K562 (cell line): Measurements from ENCODE around the gene ZNF43. TPM values are rescaled to one million over a fixed set of nuclear protein-coding genes. Genes with fewer than 3 reads are reported as not detected.

Experiments
- ATF3 ChIP-seq, 2 experiments: fragments of 450-650 bp in 1 of 2; sonication (generic) in 1 of 2; formaldehyde crosslinking in 1 of 2; IDR thresholded peaks in 1 of 2; conservative IDR thresholded peaks in 1 of 2; 2 replicates each; pipeline versions ENCODE4 v1.6.1 to v1.8.1; 2016 to 2023; ENCODE audit warnings: mild to moderate bottlenecking in 2 of 2, moderate library complexity in 2 of 2, inconsistent platforms in 1 of 2, missing genetic modification reagents in 1 of 2
- CREB1 ChIP-seq, 2 experiments: sonication (generic) in 1 of 2; formaldehyde crosslinking in 1 of 2; IDR thresholded peaks; 2 replicates each; pipeline versions ENCODE4 v1.6.1 to v1.8.0; 2012 to 2022; ENCODE audit warnings: inconsistent platforms in 1 of 2, mild to moderate bottlenecking in 1 of 2, missing genetic modification reagents in 1 of 2, moderate library complexity in 1 of 2
- CREM ChIP-seq: IDR thresholded peaks from 2 replicates; pipeline ENCODE4 v1.6.1; 2014; ENCODE audit warnings: antibody characterized with exemption, low read depth
- CSDE1 ChIP-seq, 2 experiments: fragments of 450-650 bp; IDR thresholded peaks; 2 replicates each; pipeline ENCODE4 v1.6.1; 2016; ENCODE audit warnings: mild to moderate bottlenecking in 1 of 2
- CTBP1 ChIP-seq: fragments of 450-650 bp; IDR thresholded peaks from 2 replicates; pipeline ENCODE4 v1.6.1; 2016; ENCODE audit warnings: borderline replicate concordance
- HDAC3 ChIP-seq: fragments of 450-650 bp; IDR thresholded peaks from 2 replicates; pipeline ENCODE4 v1.6.1; 2018; ENCODE audit warnings: borderline replicate concordance, mild to moderate bottlenecking, moderate library complexity; ENCODE audit not compliant: partially characterized antibody
- KAT8 ChIP-seq: fragments of 450-650 bp; IDR thresholded peaks from 2 replicates; pipeline ENCODE4 v1.6.1; 2016; ENCODE audit warnings: low read depth, mild to moderate bottlenecking
- KDM1A ChIP-seq, 2 experiments: fragments of 450-650 bp; IDR thresholded peaks; 2 replicates each; pipeline ENCODE4 v1.6.1; 2016; ENCODE audit warnings: mild to moderate bottlenecking in 2 of 2
- MAFF ChIP-seq: IDR thresholded peaks from 2 replicates; pipeline ENCODE4 v1.6.1; 2012; ENCODE audit warnings: low read length, improper control_type of control experiment
- MBD2 ChIP-seq: sonication (generic); IDR thresholded peaks from 2 replicates; pipeline ENCODE4 v1.6.1; 2016; ENCODE audit warnings: low read depth, borderline replicate concordance
- MCM2 ChIP-seq: fragments of 450-650 bp; IDR thresholded peaks from 2 replicates; pipeline ENCODE4 v1.6.1; 2017; ENCODE audit warnings: low read depth, mild to moderate bottlenecking
- MED1 ChIP-seq: sonication (generic); formaldehyde crosslinking; IDR thresholded peaks from 2 replicates; pipeline ENCODE4 v1.8.1; 2023; ENCODE audit warnings: missing genetic modification reagents, borderline replicate concordance
- MYC ChIP-seq, 2 experiments: fragments of 250-450 bp in 1 of 2; sonication (Bioruptor Pico) in 1 of 2; IDR thresholded peaks; 2 replicates each; pipeline versions ENCODE4 v1.5.1 to v1.6.1; 2012 to 2021; ENCODE audit warnings: low read depth in 2 of 2, borderline replicate concordance in 1 of 2, improper control_type of control experiment in 1 of 2, low read length in 1 of 2, mild to moderate bottlenecking in 1 of 2, moderate library complexity in 1 of 2
- PHF20 ChIP-seq: fragments of 450-650 bp; IDR thresholded peaks from 2 replicates; pipeline ENCODE4 v1.6.1; 2018; ENCODE audit not compliant: partially characterized antibody
- PKNOX1 ChIP-seq: fragments of 450-650 bp; IDR thresholded peaks from 2 replicates; pipeline ENCODE4 v1.6.1; 2016
- POLR2B ChIP-seq: fragments of 450-650 bp; IDR thresholded peaks from 2 replicates; pipeline ENCODE4 v1.6.1; 2018; ENCODE audit warnings: low read depth; ENCODE audit not compliant: partially characterized antibody
- SMARCC2 ChIP-seq: fragments of 450-650 bp; IDR thresholded peaks from 2 replicates; pipeline ENCODE4 v1.6.1; 2017; ENCODE audit warnings: antibody characterized with exemption, moderate library complexity, mild to moderate bottlenecking, low read depth
- TFE3 ChIP-seq: fragments of 450-650 bp; formaldehyde crosslinking; IDR thresholded peaks from 2 replicates; pipeline ENCODE4 v1.4.0; 2020; ENCODE audit warnings: mild to moderate bottlenecking, mixed read lengths
- TGIF2 ChIP-seq: sonication (generic); formaldehyde crosslinking; IDR thresholded peaks from 2 replicates; pipeline ENCODE4 v1.8.1; 2022; ENCODE audit warnings: mild to moderate bottlenecking, missing genetic modification reagents, moderate library complexity
- THRA ChIP-seq: fragments of 450-650 bp; IDR thresholded peaks from 2 replicates; pipeline ENCODE4 v1.6.1; 2017; ENCODE audit warnings: mild to moderate bottlenecking, moderate library complexity
- ZNF449 ChIP-seq: fragments of 250-450 bp; sonication (Bioruptor Pico); IDR thresholded peaks from 2 replicates; pipeline ENCODE4 v1.8.0; 2022; ENCODE audit warnings: moderate library complexity, mild to moderate bottlenecking, inconsistent platforms
- ZNF778 ChIP-seq: fragments of 450-650 bp; formaldehyde crosslinking; IDR thresholded peaks from 2 replicates; pipeline ENCODE4 v1.4.0; 2020; ENCODE audit warnings: mild to moderate bottlenecking, moderate library complexity
- polyA plus RNA-seq, 8 experiments: library from polyadenylated mRNA; depleted of rRNA in 4 of 8; stranded (reverse) in 5 of 8; unstranded in 3 of 8; fragments of >200 nt; fragmentation: Nextera tagmentation in 2 of 8; fragmentation: Illumina TruSeq in 1 of 8; extraction: Ambion mirVana in 2 of 8; extraction: Trizol in 1 of 8; gene quantifications; 2 replicates each; pipeline versions ENCODE4 v1.2.1 to v1.2.3, GENCODE V29; 2011 to 2014; ENCODE audit warnings: inconsistent platforms in 1 of 8, missing spikeins in 1 of 8
- total RNA-seq, 7 experiments: library from RNA; depleted of rRNA in 6 of 7; stranded (reverse); fragments of >200 nt in 6 of 7; fragmentation: Illumina TruSeq in 2 of 7; extraction: Trizol in 2 of 7; gene quantifications; 2 replicates each; pipeline versions ENCODE4 v1.2.1 to v1.2.3, GENCODE V29; 2011 to 2021; ENCODE audit warnings: low replicate concordance in 1 of 7

Gene ZNF43
- total and polyA plus RNA-seq, 9 of the 15 experiments (the other 6 are each of a cell fraction or from before 2014, with no cell fraction given), result 3.6 to 18.6 (median 9.2) TPM

GRCh38 chr19:21851596-21852345 is 15.8 kb upstream of the ZNF43 start (continued):
- TF ChIP-seq TGIF2 (CRISPR knock-in tag) (no peak), PKNOX1 (peak; percentile 79), ZNF449 (no peak), MED1 (CRISPR knock-in tag) (no peak), CREM (no peak), ATF3 (IDR thresholded peaks at IDR 0.05) (no peak), ATF3 (CRISPR knock-in tag; conservative IDR thresholded peaks at IDR 0.05) (no peak), SMARCC2 (no peak), MBD2 (peak; percentile 76), KDM1A (IDR thresholded peaks at IDR 0.05) (no peak), CREB1 (IDR thresholded peaks at IDR 0.05) (no peak), CREB1 (CRISPR knock-in tag; IDR thresholded peaks at IDR 0.05) (no peak), TFE3 (no peak), MAFF (no peak), THRA (no peak), CTBP1 (no peak), KAT8 (no peak), MCM2 (no peak), HDAC3 (no peak), CSDE1 (IDR thresholded peaks at IDR 0.05) (no peak), POLR2B (no peak), ZNF778 (CRISPR knock-in tag) (no peak), MYC (IDR thresholded peaks at IDR 0.05; ENCODE audit: low read depth, low read length) (no peak), MYC (CRISPR knock-in tag; IDR thresholded peaks at IDR 0.05; ENCODE audit: borderline replicate concordance, low read depth) (no peak), PHF20 (peak; percentile 74)
